Measurements from ENCODE around the gene TRUB2. TPM values are rescaled to one million over a fixed set of nuclear protein-coding genes. Genes with fewer than 3 reads are reported as not detected.

Gene TRUB2
- polyA plus RNA-seq, 1 donor (not counting 4 experiments of a cell fraction or from before 2014, with no cell fraction given), result 17.2 TPM

DNA sequence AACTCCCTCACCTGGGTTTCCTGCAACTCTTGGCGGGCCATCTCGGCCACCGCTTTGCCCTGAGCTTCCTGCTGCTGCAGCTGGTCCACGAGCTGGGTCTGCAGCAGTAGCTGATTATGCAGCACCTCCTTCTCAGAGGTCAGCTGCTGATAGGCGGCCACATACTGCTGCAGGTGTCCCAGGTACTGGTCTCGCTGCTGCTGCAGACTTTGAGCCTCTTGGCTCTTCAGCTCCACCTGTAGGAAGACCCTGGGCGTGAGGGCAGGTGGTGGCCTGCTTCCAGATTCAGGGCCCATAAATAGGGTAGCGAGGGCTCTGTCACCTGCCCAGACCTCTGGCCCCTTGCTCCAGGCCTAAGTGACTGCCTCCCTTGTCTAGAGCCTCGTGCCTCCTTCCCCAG, 63.1 kb downstream of the TRUB2 start:
- no peak overlapping the region for H3K4me2 ChIP-seq (ENCODE audit: control insufficient read depth, extremely low read depth, insufficient read depth, low read depth, low read length)
- no peak overlapping the region for H3K4me3 ChIP-seq (ENCODE audit: control insufficient read depth in 2 of 3, extremely low read depth in 1 of 3, insufficient read depth in 2 of 3, low read depth in 1 of 3, low read length in 3 of 3)
- dilution Hi-C loops (cut with MboI; ENCODE audit: extremely low pct_ligation_motif_present, low sequenced_read_pairs), result no loop called here
- FAIRE-seq, result no peak
- no peaks in the 10 kb centered on the region for H3K79me2 ChIP-seq (ENCODE audit: control insufficient read depth, insufficient read depth, low read length)
- no peak for DNase-seq (ENCODE audit: low read depth, low spot score)
- H3K9ac ChIP-seq (ENCODE audit: control insufficient read depth, extremely low read depth, insufficient read depth, low read length), result no peak overlapping the region
- H3K9me3 ChIP-seq (ENCODE audit: control insufficient read depth, low read depth, low read length), result no peaks in the 10 kb centered on the region
- peaks cover 2% of the 10 kb centered on the region for H4K20me1 ChIP-seq (ENCODE audit: control insufficient read depth, extremely low read depth, insufficient read depth, low read length)
- H3K27me3 ChIP-seq (ENCODE audit: control insufficient read depth, extremely low read depth, insufficient read depth, low read length), result no peaks in the 10 kb centered on the region
- TF ChIP-seq, protein P1, sequence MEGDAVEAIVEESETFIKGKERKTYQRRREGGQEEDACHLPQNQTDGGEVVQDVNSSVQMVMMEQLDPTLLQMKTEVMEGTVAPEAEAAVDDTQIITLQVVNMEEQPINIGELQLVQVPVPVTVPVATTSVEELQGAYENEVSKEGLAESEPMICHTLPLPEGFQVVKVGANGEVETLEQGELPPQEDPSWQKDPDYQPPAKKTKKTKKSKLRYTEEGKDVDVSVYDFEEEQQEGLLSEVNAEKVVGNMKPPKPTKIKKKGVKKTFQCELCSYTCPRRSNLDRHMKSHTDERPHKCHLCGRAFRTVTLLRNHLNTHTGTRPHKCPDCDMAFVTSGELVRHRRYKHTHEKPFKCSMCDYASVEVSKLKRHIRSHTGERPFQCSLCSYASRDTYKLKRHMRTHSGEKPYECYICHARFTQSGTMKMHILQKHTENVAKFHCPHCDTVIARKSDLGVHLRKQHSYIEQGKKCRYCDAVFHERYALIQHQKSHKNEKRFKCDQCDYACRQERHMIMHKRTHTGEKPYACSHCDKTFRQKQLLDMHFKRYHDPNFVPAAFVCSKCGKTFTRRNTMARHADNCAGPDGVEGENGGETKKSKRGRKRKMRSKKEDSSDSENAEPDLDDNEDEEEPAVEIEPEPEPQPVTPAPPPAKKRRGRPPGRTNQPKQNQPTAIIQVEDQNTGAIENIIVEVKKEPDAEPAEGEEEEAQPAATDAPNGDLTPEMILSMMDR (optimal IDR thresholded peaks at IDR 0.05 in 1 of 3, IDR thresholded peaks at IDR 0.05 in 1 of 3, conservative IDR thresholded peaks at IDR 0.05 in 1 of 3; ENCODE audit: extremely low read depth in 1 of 3, insufficient read depth in 2 of 3, low read length in 3 of 3), result no peak
- TF ChIP-seq EZH2 (IDR thresholded peaks at IDR 0.05; ENCODE audit: low read length), result no peak
- H2AFZ ChIP-seq (ENCODE audit: control insufficient read depth, low read length), result no peak overlapping the region
- H3K27ac ChIP-seq (ENCODE audit: control insufficient read depth, insufficient read depth, low read length), result no peak overlapping the region
- H3K9me1 ChIP-seq (ENCODE audit: control insufficient read depth, extremely low read depth, insufficient read depth, low read length), result no peaks in the 10 kb centered on the region
- no peaks in the 10 kb centered on the region for H3K4me1 ChIP-seq (ENCODE audit: control insufficient read depth, extremely low read depth, insufficient read depth, low read length)
- peaks cover 9 to 37% of the 10 kb centered on the region in 2 experiments for H3K36me3 ChIP-seq (ENCODE audit: control insufficient read depth in 2 of 2, extremely low read depth in 1 of 2, insufficient read depth in 2 of 2, low read length in 2 of 2)

- Histone ChIP-seq H3K27ac (ENCODE audit: control insufficient read depth, insufficient read depth, low read length) (no peak overlapping the region), H3K4me2 (ENCODE audit: control insufficient read depth, extremely low read depth, insufficient read depth, low read depth, low read length) (no peak overlapping the region), H3K36me3 (ENCODE audit: control insufficient read depth in 2 of 2, extremely low read depth in 1 of 2, insufficient read depth in 2 of 2, low read length in 2 of 2) (peaks cover 9 to 37% of the 10 kb centered on the region in 2 experiments), H2AFZ (ENCODE audit: control insufficient read depth, low read length) (no peak overlapping the region), H3K4me1 (ENCODE audit: control insufficient read depth, extremely low read depth, insufficient read depth, low read length) (peaks cover 6% of the 10 kb centered on the region), H4K20me1 (ENCODE audit: control insufficient read depth, extremely low read depth, insufficient read depth, low read length) (peaks cover 2% of the 10 kb centered on the region), H3K9me1 (ENCODE audit: control insufficient read depth, extremely low read depth, insufficient read depth, low read length) (no peaks in the 10 kb centered on the region), H3K79me2 (ENCODE audit: control insufficient read depth, insufficient read depth, low read length) (no peaks in the 10 kb centered on the region), H3K9ac (ENCODE audit: control insufficient read depth, extremely low read depth, insufficient read depth, low read length) (no peak overlapping the region), H3K4me3 (ENCODE audit: control insufficient read depth in 2 of 3, extremely low read depth in 1 of 3, insufficient read depth in 2 of 3, low read depth in 1 of 3, low read length in 3 of 3) (no peak overlapping the region), H3K27me3 (ENCODE audit: control insufficient read depth, extremely low read depth, insufficient read depth, low read length) (no peaks in the 10 kb centered on the region), H3K9me3 (ENCODE audit: control insufficient read depth, low read depth, low read length) (no peaks in the 10 kb centered on the region)
- FAIRE-seq (no peak), DNase-seq (ENCODE audit: low read depth, low spot score) (no peak)
- dilution Hi-C loops (cut with MboI; ENCODE audit: extremely low pct_ligation_motif_present, low sequenced_read_pairs), result no loop called here
- no peak for TF ChIP-seq EZH2 (IDR thresholded peaks at IDR 0.05; ENCODE audit: low read length)
- TF ChIP-seq, protein P1 (optimal IDR thresholded peaks at IDR 0.05 in 1 of 3, IDR thresholded peaks at IDR 0.05 in 1 of 3, conservative IDR thresholded peaks at IDR 0.05 in 1 of 3; ENCODE audit: extremely low read depth in 1 of 3, insufficient read depth in 2 of 3, low read length in 3 of 3), result no peak
Measured at GRCh38 chr9:128258326-128258725, 63.9 kb downstream of the TRUB2 start.

Data from keratinocyte (primary cell).